ENCODE results near the gene MAML3. TPM values are rescaled to one million over a fixed set of nuclear protein-coding genes. Genes with fewer than 3 reads are reported as not detected.
A peak's percentile ranks its signal among the peaks of the same experiment; 100 is the strongest.

Gene MAML3
- total RNA-seq, 3 donors from 2014 or later: 0.60 to 1.0 (median 0.73) TPM

GRCh38 chr4:140108713-140109230, 45.2 kb downstream of the MAML3 start:
- Mint-ChIP-seq H3K4me3 (no peak overlapping the region), H3K36me3 (ENCODE audit: insufficient read depth) (no peaks in the 10 kb centered on the region), H3K4me1 (ENCODE audit: low read depth) (peaks cover 9% of the 10 kb centered on the region), H3K27me3 (ENCODE audit: low read depth) (no peaks in the 10 kb centered on the region), H3K9me3 (no peaks in the 10 kb centered on the region)
- no peak for ATAC-seq
- no peak for DNase-seq

- no peak overlapping the region for H3K4me3 Mint-ChIP-seq
- H3K27me3 Mint-ChIP-seq (ENCODE audit: low read depth): no peaks in the 10 kb centered on the region
- peaks cover 14% of the 10 kb centered on the region for H3K4me1 Mint-ChIP-seq (ENCODE audit: low read depth)
- DNase-seq (no peak), ATAC-seq (no peak)
- H3K9me3 Mint-ChIP-seq: no peaks in the 10 kb centered on the region
- H3K36me3 Mint-ChIP-seq (ENCODE audit: insufficient read depth): no peaks in the 10 kb centered on the region
These were observed 45.7 kb downstream of the MAML3 start for GRCh38 chr4:140108243-140108642.

GRCh38 chr4:140106289-140106844, 47.6 kb downstream of the MAML3 start:
- Mint-ChIP-seq H3K9me3 (peaks cover 4% of the 10 kb centered on the region), H3K4me1 (ENCODE audit: low read depth) (peaks cover 22% of the 10 kb centered on the region), H3K36me3 (ENCODE audit: insufficient read depth) (no peaks in the 10 kb centered on the region), H3K4me3 (no peak overlapping the region), H3K27me3 (ENCODE audit: low read depth) (no peaks in the 10 kb centered on the region)
- DNase-seq (no peak), ATAC-seq (no peak)

GRCh38 chr4:140105436-140105835, 48.5 kb downstream of the MAML3 start:
- H3K27me3 Mint-ChIP-seq (ENCODE audit: low read depth): no peaks in the 10 kb centered on the region
- no peak for DNase-seq
- H3K4me1 Mint-ChIP-seq (ENCODE audit: low read depth): peaks cover 27% of the 10 kb centered on the region
- ATAC-seq: no peak
- H3K36me3 Mint-ChIP-seq (ENCODE audit: insufficient read depth): no peaks in the 10 kb centered on the region
- peaks cover 4% of the 10 kb centered on the region for H3K9me3 Mint-ChIP-seq
- H3K4me3 Mint-ChIP-seq: no peak overlapping the region

GRCh38 chr4:140103676-140104075, 50.3 kb downstream of the MAML3 start:
- Mint-ChIP-seq H3K36me3 (ENCODE audit: insufficient read depth) (no peaks in the 10 kb centered on the region), H3K4me3 (no peak overlapping the region), H3K27me3 (ENCODE audit: low read depth) (no peaks in the 10 kb centered on the region), H3K4me1 (ENCODE audit: low read depth) (peaks cover 45% of the 10 kb centered on the region), H3K9me3 (peaks cover 4% of the 10 kb centered on the region)
- peak; percentile 93 to 94 for ATAC-seq
- peak; percentile 24 for DNase-seq

GRCh38 chr4:140102421-140102820, 51.6 kb downstream of the MAML3 start:
- DNase-seq (no peak), ATAC-seq (peak in 1 of 2 donors; percentile 15)
- peaks cover 48% of the 10 kb centered on the region for H3K4me1 Mint-ChIP-seq (ENCODE audit: low read depth)
- no peaks in the 10 kb centered on the region for H3K27me3 Mint-ChIP-seq (ENCODE audit: low read depth)
- H3K36me3 Mint-ChIP-seq (ENCODE audit: insufficient read depth): no peaks in the 10 kb centered on the region
- no peak overlapping the region for H3K4me3 Mint-ChIP-seq
- peaks cover 4% of the 10 kb centered on the region for H3K9me3 Mint-ChIP-seq

GRCh38 chr4:140100771-140101170, 53.2 kb downstream of the MAML3 start:
- no peak for DNase-seq
- no peak for ATAC-seq
- Mint-ChIP-seq H3K27me3 (ENCODE audit: low read depth) (no peaks in the 10 kb centered on the region), H3K36me3 (ENCODE audit: insufficient read depth) (no peaks in the 10 kb centered on the region), H3K4me1 (ENCODE audit: low read depth) (peaks cover 65% of the 10 kb centered on the region), H3K4me3 (no peak overlapping the region), H3K9me3 (peaks cover 4% of the 10 kb centered on the region)

- Mint-ChIP-seq H3K36me3 (ENCODE audit: insufficient read depth) (no peaks in the 10 kb centered on the region), H3K4me1 (ENCODE audit: low read depth) (peaks cover 71% of the 10 kb centered on the region), H3K27me3 (ENCODE audit: low read depth) (no peaks in the 10 kb centered on the region), H3K9me3 (peaks cover 4% of the 10 kb centered on the region), H3K4me3 (no peak overlapping the region)
- DNase-seq: no peak
- ATAC-seq: no peak
These were observed 54.0 kb downstream of the MAML3 start for GRCh38 chr4:140099983-140100382.

GRCh38 chr4:140098455-140099160, 55.4 kb downstream of the MAML3 start:
- peaks cover 4% of the 10 kb centered on the region for H3K9me3 Mint-ChIP-seq
- no peak for DNase-seq
- no peak overlapping the region for H3K4me3 Mint-ChIP-seq
- H3K4me1 Mint-ChIP-seq (ENCODE audit: low read depth): peaks cover 81% of the 10 kb centered on the region
- no peaks in the 10 kb centered on the region for H3K27me3 Mint-ChIP-seq (ENCODE audit: low read depth)
- ATAC-seq: no peak
- no peaks in the 10 kb centered on the region for H3K36me3 Mint-ChIP-seq (ENCODE audit: insufficient read depth)

GRCh38 chr4:140097572-140097971, 56.4 kb downstream of the MAML3 start:
- Mint-ChIP-seq H3K27me3 (ENCODE audit: low read depth) (no peaks in the 10 kb centered on the region), H3K9me3 (peaks cover 3% of the 10 kb centered on the region), H3K4me1 (ENCODE audit: low read depth) (peaks cover 72% of the 10 kb centered on the region), H3K36me3 (ENCODE audit: insufficient read depth) (no peaks in the 10 kb centered on the region), H3K4me3 (no peak overlapping the region)
- ATAC-seq: no peak
- DNase-seq: no peak

- no peak for ATAC-seq
- Mint-ChIP-seq H3K4me1 (ENCODE audit: low read depth) (peaks cover 70% of the 10 kb centered on the region), H3K4me3 (peak overlapping the region; percentile 76), H3K27me3 (ENCODE audit: low read depth) (no peaks in the 10 kb centered on the region), H3K9me3 (no peaks in the 10 kb centered on the region), H3K36me3 (ENCODE audit: insufficient read depth) (no peaks in the 10 kb centered on the region)
- DNase-seq: no peak
These were observed 57.1 kb downstream of the MAML3 start for GRCh38 chr4:140096921-140097320.

GRCh38 chr4:140096483-140096861, 57.5 kb downstream of the MAML3 start:
- peak overlapping the region; percentile 76 for H3K4me3 Mint-ChIP-seq
- H3K9me3 Mint-ChIP-seq: no peaks in the 10 kb centered on the region
- H3K27me3 Mint-ChIP-seq (ENCODE audit: low read depth): no peaks in the 10 kb centered on the region
- ATAC-seq: peak; percentile 28 to 36
- peak; percentile 19 for DNase-seq
- no peaks in the 10 kb centered on the region for H3K36me3 Mint-ChIP-seq (ENCODE audit: insufficient read depth)
- H3K4me1 Mint-ChIP-seq (ENCODE audit: low read depth): peaks cover 70% of the 10 kb centered on the region

GRCh38 chr4:140095694-140096482, 58.1 kb downstream of the MAML3 start:
- Mint-ChIP-seq H3K4me1 (ENCODE audit: low read depth) (peaks cover 70% of the 10 kb centered on the region), H3K9me3 (no peaks in the 10 kb centered on the region), H3K4me3 (peak overlapping the region; percentile 76), H3K27me3 (ENCODE audit: low read depth) (no peaks in the 10 kb centered on the region), H3K36me3 (ENCODE audit: insufficient read depth) (no peaks in the 10 kb centered on the region)
- ATAC-seq: peak; percentile 90 to 92
- peak; percentile 63 for DNase-seq

Data from activated T-cell treated with anti-CD3 and anti-CD28 coated beads, Interleukin-2, amount 50 U/mL, for 4 hours (primary cell).